Stimulated activated CD8-positive, alpha-beta memory T cell treated with anti-CD3 and anti-CD28 coated beads, Interleukin-4, amount 100 ng/mL, for 24 hours (primary cell): Measurements from ENCODE around the gene DNAJC16.

Experiments
- DNase-seq: peaks from one replicate; pipeline ENCODE4 v3.0.0-alpha.2; 2020; ENCODE audit warnings: low read depth

The DNAJC16 gene

GRCh38 chr1:15540186-15540585, 13.5 kb downstream of the DNAJC16 start:
- no peak for DNase-seq

GRCh38 chr1:15541231-15541792, 14.7 kb downstream of the DNAJC16 start:
- DNase-seq: no peak

GRCh38 chr1:15542388-15543250, 16.0 kb downstream of the DNAJC16 start:
- no peak for DNase-seq

- DNase-seq: no peak
Measured at GRCh38 chr1:15543251-15543588, 16.6 kb downstream of the DNAJC16 start.

- no peak for DNase-seq
Measured at GRCh38 chr1:15543589-15544568, 17.2 kb downstream of the DNAJC16 start.

GRCh38 chr1:15546641-15547040, 20.0 kb downstream of the DNAJC16 start:
- no peak for DNase-seq

- no peak for DNase-seq
Measured at GRCh38 chr1:15550573-15550972, 23.9 kb downstream of the DNAJC16 start.

GRCh38 chr1:15557008-15557407, 30.4 kb downstream of the DNAJC16 start:
- no peak for DNase-seq

- DNase-seq: no peak
Measured at GRCh38 chr1:15557594-15557993, 30.9 kb downstream of the DNAJC16 start.

GRCh38 chr1:15558516-15558915, 31.9 kb downstream of the DNAJC16 start:
- DNase-seq: no peak

- no peak for DNase-seq
Measured at GRCh38 chr1:15559189-15559810, 32.7 kb downstream of the DNAJC16 start.

- DNase-seq: no peak
Measured at GRCh38 chr1:15568387-15569073, 41.9 kb downstream of the DNAJC16 start.

GRCh38 chr1:15570861-15571260, 44.2 kb downstream of the DNAJC16 start:
- no peak for DNase-seq

GRCh38 chr1:15571266-15571665, 44.6 kb downstream of the DNAJC16 start:
- no peak for DNase-seq

- no peak for DNase-seq
Measured at GRCh38 chr1:15573477-15573876, 46.8 kb downstream of the DNAJC16 start.

- no peak for DNase-seq
Measured at GRCh38 chr1:15574741-15575140, 48.1 kb downstream of the DNAJC16 start.

GRCh38 chr1:15575549-15576150, 49.0 kb downstream of the DNAJC16 start:
- DNase-seq: no peak

GRCh38 chr1:15577691-15578090, 51.0 kb downstream of the DNAJC16 start:
- no peak for DNase-seq

GRCh38 chr1:15578921-15579682, 52.5 kb downstream of the DNAJC16 start:
- DNase-seq: no peak

- no peak for DNase-seq
Measured at GRCh38 chr1:15579683-15580047, 53.0 kb downstream of the DNAJC16 start.
